ENCODE measurements around the gene RBM48.

DNA sequence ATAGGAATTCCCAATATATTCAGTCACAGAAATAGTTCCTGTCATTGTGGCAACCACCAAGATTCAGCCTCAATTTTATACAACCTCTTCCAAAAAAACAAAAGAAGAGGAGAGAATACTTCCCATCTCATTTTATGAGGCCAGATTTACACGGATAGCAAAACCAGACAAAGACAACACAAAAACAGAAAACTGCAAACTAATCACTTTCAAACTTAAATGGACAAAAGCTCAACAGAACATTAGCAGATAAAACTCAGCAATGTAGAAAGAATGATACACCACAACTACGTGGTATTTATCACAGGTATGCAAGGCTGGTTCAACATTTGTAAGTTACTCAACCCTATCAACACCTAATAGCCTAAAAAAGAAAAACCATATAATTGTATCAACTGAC, 22.2 kb upstream of the RBM48 start:
- no peak for TF ChIP-seq CTCF (IDR thresholded peaks at IDR 0.05)
- TF ChIP-seq POLR2AphosphoS5 (IDR thresholded peaks at IDR 0.05): no peak
